Activated B cell treated with CpG ODN at 0.5 μM for 24 hours (primary cell): ENCODE measurements around the gene OR51A4. TPM values are rescaled to one million over a fixed set of nuclear protein-coding genes. Genes with fewer than 3 reads are reported as not detected.

Experiments
- ATAC-seq: fragments of 200-7000 bp; cut with Tn5 transposase; one replicate; pipeline ENCODE4 v1.10.0; 2021; ENCODE audit warnings: low read depth, mild to moderate bottlenecking, moderate library complexity
- CTCF ChIA-PET: fragments of 350-600 bp; sonication (Branson Sonifier 250); formaldehyde crosslinking; loops from one replicate; lab custom pipeline; 2021; ENCODE audit warnings: antibody characterized with exemption; lab: Charles Lee
- POLR2A ChIA-PET: fragments of 350-600 bp; sonication (Branson Sonifier 250); formaldehyde crosslinking; loops from one replicate; lab custom pipeline; 2021; ENCODE audit warnings: antibody characterized with exemption; lab: Charles Lee
- DNase-seq: peaks from one replicate; pipeline ENCODE4 v3.0.0; 2022
- H3K27ac Mint-ChIP-seq: one replicate; pipeline ENCODE4 v1.8.0; 2020; ENCODE audit warnings: mixed read lengths
- H3K27me3 Mint-ChIP-seq: one replicate; pipeline ENCODE4 v1.8.0; 2021; ENCODE audit warnings: mixed read lengths
- H3K36me3 Mint-ChIP-seq: one replicate; pipeline ENCODE4 v1.8.0; 2021; ENCODE audit warnings: low read depth, mixed read lengths
- H3K4me1 Mint-ChIP-seq: one replicate; pipeline ENCODE4 v1.8.0; 2021; ENCODE audit warnings: mixed read lengths
- H3K4me3 Mint-ChIP-seq: one replicate; pipeline ENCODE4 v1.8.0; 2020; ENCODE audit warnings: mild to moderate bottlenecking, mixed read lengths
- H3K9me3 Mint-ChIP-seq: one replicate; pipeline ENCODE4 v1.8.0; 2020; ENCODE audit warnings: mixed read lengths
- CTCF ChIP-seq: fragments of 200-600 bp; IDR thresholded peaks from one replicate; pipeline ENCODE4 v1.8.0; 2022; ENCODE audit warnings: antibody characterized with exemption, mild to moderate bottlenecking
- intact Hi-C: fragments of 100-400 bp; cut with micrococcal nuclease; formaldehyde crosslinking; loops from one replicate; pipeline ENCODE4 v1.15.1; 2024
- total RNA-seq: library from RNA; stranded (reverse); gene quantifications from 2 replicates; pipeline ENCODE4 v1.2.3, GENCODE V29; 2022

The OR51A4 gene
- total RNA-seq, 1 donor from 2014 or later, result not detected

DNA sequence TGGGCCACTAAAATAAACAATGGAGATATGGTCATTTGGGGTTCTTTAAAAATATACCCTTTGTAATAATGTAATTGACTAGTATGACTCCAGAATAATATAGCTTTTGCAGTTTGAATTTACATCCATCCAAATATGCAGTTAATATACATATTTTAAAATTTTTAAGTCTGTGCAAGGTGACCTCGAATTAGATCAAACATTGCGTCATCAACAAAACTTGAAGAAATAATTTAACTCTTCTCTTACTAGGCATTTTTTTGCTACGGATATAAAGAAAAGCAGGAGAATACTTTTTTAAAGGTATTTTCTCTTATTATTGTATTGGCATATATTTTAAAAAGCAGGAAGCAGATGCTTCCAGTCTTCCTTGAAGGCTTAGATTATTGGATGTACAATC is 10.7 kb downstream of the OR51A4 start:
- DNase-seq (no peak), ATAC-seq (no peak)
- Mint-ChIP-seq H3K9me3 (no peaks in the 10 kb centered on the region), H3K27me3 (peaks cover 2% of the 10 kb centered on the region), H3K27ac (no peak overlapping the region), H3K4me3 (no peak overlapping the region), H3K36me3 (no peaks in the 10 kb centered on the region), H3K4me1 (no peaks in the 10 kb centered on the region)
- no peak for TF ChIP-seq CTCF
- CTCF ChIA-PET, result no interaction called here
- intact Hi-C loops, result no loop called here
- POLR2A ChIA-PET, result no interaction called here

DNA sequence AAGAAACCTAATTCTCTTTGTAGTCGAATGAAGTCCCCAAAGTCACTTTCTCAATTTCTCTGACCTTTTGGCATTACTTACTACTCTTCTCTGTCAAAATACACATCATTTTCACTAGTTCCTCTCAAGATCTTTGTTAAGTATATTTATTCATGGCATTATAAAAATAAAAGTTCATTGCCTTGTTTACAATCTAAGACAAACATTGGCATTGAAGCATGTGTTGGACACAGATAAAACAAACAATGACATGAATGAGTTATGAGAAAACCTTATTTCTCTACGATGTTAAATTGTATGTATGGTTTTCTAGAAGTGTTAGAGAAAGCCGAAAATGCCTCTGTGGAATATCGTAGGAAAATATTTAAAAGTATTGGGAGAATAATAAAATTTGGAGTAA is 14.7 kb downstream of the OR51A4 start:
- DNase-seq, result no peak
- Mint-ChIP-seq H3K27me3 (no peaks in the 10 kb centered on the region), H3K9me3 (no peaks in the 10 kb centered on the region), H3K36me3 (no peaks in the 10 kb centered on the region), H3K27ac (no peak overlapping the region), H3K4me1 (no peaks in the 10 kb centered on the region), H3K4me3 (no peak overlapping the region)
- CTCF ChIA-PET, result no interaction called here
- POLR2A ChIA-PET, result no interaction called here
- no peak for ATAC-seq
- TF ChIP-seq CTCF, result no peak
- intact Hi-C loops, result no loop called here

DNA sequence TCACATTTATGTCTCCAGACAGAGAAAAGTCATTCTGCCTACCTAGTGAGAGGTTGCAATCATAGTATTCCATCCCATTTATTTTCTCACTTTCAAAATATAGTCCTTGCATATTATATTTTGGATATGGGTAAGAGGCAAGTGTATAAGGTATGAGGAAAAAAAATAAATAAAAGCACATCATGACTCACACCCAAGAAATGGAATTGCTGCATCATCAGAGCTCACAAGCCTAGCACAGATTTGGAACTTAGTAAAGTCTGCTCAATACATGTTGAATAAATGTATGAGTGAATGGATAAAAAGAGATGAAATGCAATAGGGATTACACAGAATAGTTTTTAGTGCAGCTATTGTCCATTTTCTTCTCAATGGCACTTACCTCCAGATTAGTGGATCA is 20.8 kb downstream of the OR51A4 start:
- ChIA-PET POLR2A (no interaction called here), CTCF (no interaction called here)
- Mint-ChIP-seq H3K9me3 (no peaks in the 10 kb centered on the region), H3K27me3 (no peaks in the 10 kb centered on the region), H3K4me3 (no peak overlapping the region), H3K36me3 (no peaks in the 10 kb centered on the region), H3K4me1 (no peaks in the 10 kb centered on the region), H3K27ac (no peak overlapping the region)
- TF ChIP-seq CTCF, result no peak
- no peak for ATAC-seq
- intact Hi-C loops, result no loop called here
- no peak for DNase-seq

DNA sequence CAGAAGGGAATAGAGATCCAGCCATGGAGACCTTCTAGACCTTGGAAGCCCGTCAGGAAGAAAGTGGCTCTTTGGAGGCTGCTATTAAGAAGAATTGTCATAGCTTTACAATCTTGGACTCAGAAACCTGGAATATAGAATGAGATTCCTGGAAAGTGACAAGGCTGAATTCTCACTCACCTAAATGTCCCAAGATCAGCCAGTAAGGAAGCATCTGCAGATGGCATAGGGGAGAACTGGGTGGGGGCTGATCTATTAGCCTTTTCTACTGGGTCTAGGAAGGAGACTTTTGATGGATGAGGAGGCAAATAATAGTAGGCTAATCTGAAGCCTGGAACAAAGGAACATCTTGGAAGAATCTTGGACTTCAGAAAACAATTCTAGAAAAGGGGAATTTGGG is 23.2 kb downstream of the OR51A4 start, which contains the start of gene OR51G1:
TSS of gene OR51G1 (minus strand) at position 101 of the 400 bp plus-strand sequence. CDS start at position 101, 0 bp downstream.
- Mint-ChIP-seq H3K4me3 (no peak within 1 kb of the TSS), H3K36me3 (no peaks in the 10 kb centered on the region), H3K27me3 (no peaks in the 10 kb centered on the region), H3K4me1 (no peaks in the 10 kb centered on the region), H3K9me3 (no peaks in the 10 kb centered on the region), H3K27ac (no peak within 1 kb of the TSS)
- ChIA-PET CTCF (no interaction called here), POLR2A (no interaction called here)
- intact Hi-C loops, result no loop called here
- no peak for TF ChIP-seq CTCF
- DNase-seq, result no peak
- no peak for ATAC-seq

DNA sequence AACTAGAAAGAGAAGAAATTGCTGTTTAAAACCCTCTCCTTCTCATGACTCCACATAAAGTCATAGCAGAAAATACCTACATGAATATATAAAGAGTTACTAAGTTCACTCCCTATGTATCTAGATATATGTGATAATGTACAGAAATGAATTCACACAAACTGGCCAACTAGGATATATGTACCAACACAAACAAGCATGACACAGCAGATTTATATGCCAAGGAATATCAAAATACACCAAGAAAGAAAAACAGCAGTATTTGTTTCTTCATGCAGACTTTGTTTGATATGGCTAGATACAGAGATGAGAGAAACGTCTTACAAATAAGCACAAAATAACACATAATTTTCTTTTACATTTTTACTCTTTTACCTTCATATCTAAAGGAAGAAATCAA is 25.1 kb downstream of the OR51A4 start:
- ATAC-seq (no peak), DNase-seq (no peak)
- H3K27me3 Mint-ChIP-seq, result no peaks in the 10 kb centered on the region
- intact Hi-C loops, result no loop called here
- CTCF ChIA-PET, result no interaction called here
- no peaks in the 10 kb centered on the region for H3K4me1 Mint-ChIP-seq
- H3K9me3 Mint-ChIP-seq, result no peaks in the 10 kb centered on the region
- no peak overlapping the region for H3K27ac Mint-ChIP-seq
- POLR2A ChIA-PET, result no interaction called here
- no peak overlapping the region for H3K4me3 Mint-ChIP-seq
- no peak for TF ChIP-seq CTCF
- H3K36me3 Mint-ChIP-seq, result no peaks in the 10 kb centered on the region
